Spleen (tissue), 7 donors: ENCODE results near the gene FBXO9.

Source experiments
- CTCF ChIP-seq, 11 experiments: fragments of 200-600 bp in 7 of 11; fragments of 450-650 bp in 4 of 11; sonication (generic) in 4 of 11; IDR thresholded peaks in 8 of 11; conservative IDR thresholded peaks in 3 of 11; 1 replicate in 7 of 11; 2 replicates in 4 of 11; pipeline versions ENCODE4 v1.4.0 to v1.8.0; 2016 to 2021; ENCODE audit warnings: antibody characterized with exemption in 11 of 11, inconsistent platforms in 4 of 11, mild to moderate bottlenecking in 1 of 11
- POLR2A ChIP-seq, 3 donors: fragments of 450-650 bp; IDR thresholded peaks; one replicate each; pipeline ENCODE4 v1.5.1; 2017; ENCODE audit warnings: antibody characterized with exemption in 3 of 3, mild to moderate bottlenecking in 1 of 3
- POLR2AphosphoS5 ChIP-seq, 3 donors: sonication (generic); formaldehyde crosslinking; IDR thresholded peaks; one replicate each; pipeline ENCODE4 v1.5.1; 2017; ENCODE audit warnings: antibody characterized with exemption in 3 of 3
- donor health status: DM: no; HTN: no; CAD: no; lungs with moderate emphysema.
- donor health status: DM: no; HTN: no; CAD: no.
- donor health status: DM: no; HTN: no; CAD: no.

- TF ChIP-seq POLR2A (IDR thresholded peaks at IDR 0.05), result no peak
- no peak for TF ChIP-seq CTCF (IDR thresholded peaks at IDR 0.05 in 8 of 11, conservative IDR thresholded peaks at IDR 0.05 in 3 of 11)
- TF ChIP-seq POLR2AphosphoS5 (IDR thresholded peaks at IDR 0.05), result no peak
Observed at GRCh38 chr6:53038141-53038540, 27.1 kb upstream of the FBXO9 start.
